Esophagus muscularis mucosa (tissue), 3 donors: ENCODE measurements around the gene RACGAP1.

ENCODE experiments used
- POLR2AphosphoS5 ChIP-seq, 2 donors: sonication (generic); formaldehyde crosslinking; IDR thresholded peaks; one replicate each; pipeline ENCODE4 v1.6.1; 2017; ENCODE audit warnings: antibody characterized with exemption in 2 of 2
- TF ChIP-seq, protein P1 (sequence below), 3 experiments: fragments of 200-600 bp in 2 of 3; fragments of 450-650 bp in 1 of 3; sonication (generic) in 2 of 3; IDR thresholded peaks; one replicate each; pipeline ENCODE4 v1.5.1; 2017 to 2019; ENCODE audit warnings: antibody characterized with exemption in 3 of 3, mild to moderate bottlenecking in 2 of 3, moderate library complexity in 1 of 3

DNA sequence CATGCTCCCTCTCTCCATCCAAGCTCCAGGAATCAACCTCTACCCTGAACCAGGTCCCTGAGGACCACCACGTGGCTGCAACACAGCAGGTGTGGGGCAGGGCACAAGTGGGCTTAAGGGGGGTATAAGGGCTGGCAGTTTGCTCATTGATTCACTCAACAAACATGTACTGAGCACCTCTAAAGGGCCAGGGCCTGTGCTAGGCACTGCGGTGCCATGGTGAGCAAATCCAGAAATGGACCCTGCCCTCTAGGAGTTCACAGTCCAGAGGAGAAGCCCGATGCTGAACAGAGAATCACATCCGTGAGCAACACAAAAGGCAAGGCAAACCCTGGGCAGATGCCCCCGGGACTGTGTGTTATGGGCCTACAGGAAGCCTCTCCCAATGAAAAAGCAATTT, 81.2 kb downstream of the RACGAP1 start:
- TF ChIP-seq, protein P1, sequence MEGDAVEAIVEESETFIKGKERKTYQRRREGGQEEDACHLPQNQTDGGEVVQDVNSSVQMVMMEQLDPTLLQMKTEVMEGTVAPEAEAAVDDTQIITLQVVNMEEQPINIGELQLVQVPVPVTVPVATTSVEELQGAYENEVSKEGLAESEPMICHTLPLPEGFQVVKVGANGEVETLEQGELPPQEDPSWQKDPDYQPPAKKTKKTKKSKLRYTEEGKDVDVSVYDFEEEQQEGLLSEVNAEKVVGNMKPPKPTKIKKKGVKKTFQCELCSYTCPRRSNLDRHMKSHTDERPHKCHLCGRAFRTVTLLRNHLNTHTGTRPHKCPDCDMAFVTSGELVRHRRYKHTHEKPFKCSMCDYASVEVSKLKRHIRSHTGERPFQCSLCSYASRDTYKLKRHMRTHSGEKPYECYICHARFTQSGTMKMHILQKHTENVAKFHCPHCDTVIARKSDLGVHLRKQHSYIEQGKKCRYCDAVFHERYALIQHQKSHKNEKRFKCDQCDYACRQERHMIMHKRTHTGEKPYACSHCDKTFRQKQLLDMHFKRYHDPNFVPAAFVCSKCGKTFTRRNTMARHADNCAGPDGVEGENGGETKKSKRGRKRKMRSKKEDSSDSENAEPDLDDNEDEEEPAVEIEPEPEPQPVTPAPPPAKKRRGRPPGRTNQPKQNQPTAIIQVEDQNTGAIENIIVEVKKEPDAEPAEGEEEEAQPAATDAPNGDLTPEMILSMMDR (IDR thresholded peaks at IDR 0.05): no peak
- no peak for TF ChIP-seq POLR2AphosphoS5 (IDR thresholded peaks at IDR 0.05)
